Measurements from ENCODE around the gene STAT6. TPM values are rescaled to one million over a fixed set of nuclear protein-coding genes. Genes with fewer than 3 reads are reported as not detected.

STAT6 gene
- total and polyA plus RNA-seq, 2 of the 8 experiments (the other 6 are each of a cell fraction or from before 2014, with no cell fraction given), result 32.9 to 38.7 TPM

- TF ChIP-seq CBX5 (IDR thresholded peaks at IDR 0.05; ENCODE audit: low read depth, low read length) (no peak), TBP (IDR thresholded peaks at IDR 0.05; ENCODE audit: low read depth, low read length) (peak; percentile 40; the same call in 1 of the 2 replicates), POLR2AphosphoS5 (IDR thresholded peaks at IDR 0.05; ENCODE audit: low read depth, low read length) (no peak), GTF2F1 (IDR thresholded peaks at IDR 0.05; ENCODE audit: borderline replicate concordance, low read depth, low read length) (no peak), CHD7 (IDR thresholded peaks at IDR 0.05; ENCODE audit: insufficient replicate concordance, low read length) (no peak), POU5F1 (IDR thresholded peaks at IDR 0.05; ENCODE audit: low read depth, low read length) (no peak), KDM4A (IDR thresholded peaks at IDR 0.05; ENCODE audit: low read depth, low read length, severe bottlenecking) (no peak), RAD21 (IDR thresholded peaks at IDR 0.05 in 1 of 2, conservative IDR thresholded peaks at IDR 0.05 in 1 of 2; ENCODE audit: low read depth in 2 of 2, low read length in 2 of 2) (peak; percentile 21 to 46; a peak in 3 of 4 replicates), SP4 (IDR thresholded peaks at IDR 0.05; ENCODE audit: low read length) (no peak), USF2 (IDR thresholded peaks at IDR 0.05; ENCODE audit: low read length) (no peak)
These were observed 16.1 kb upstream of the STAT6 start (continued) for GRCh38 chr12:57127101-57127725.

Measured in H1 (cell line).